NOMO-1 (cell line): ENCODE measurements around the gene PRKCA.
"Not testable (repeated sequence)": the region's sequence is repeated elsewhere in the genome, so short reads cannot be mapped to it uniquely, and the experiment has no call there.

Experiments
- DNase-seq, 2 experiments: peaks; one replicate each; lab custom pipeline; 2025; ENCODE audit not compliant: unreplicated experiment in 2 of 2; lab: John Stamatoyannopoulos, UW

The PRKCA gene

DNA sequence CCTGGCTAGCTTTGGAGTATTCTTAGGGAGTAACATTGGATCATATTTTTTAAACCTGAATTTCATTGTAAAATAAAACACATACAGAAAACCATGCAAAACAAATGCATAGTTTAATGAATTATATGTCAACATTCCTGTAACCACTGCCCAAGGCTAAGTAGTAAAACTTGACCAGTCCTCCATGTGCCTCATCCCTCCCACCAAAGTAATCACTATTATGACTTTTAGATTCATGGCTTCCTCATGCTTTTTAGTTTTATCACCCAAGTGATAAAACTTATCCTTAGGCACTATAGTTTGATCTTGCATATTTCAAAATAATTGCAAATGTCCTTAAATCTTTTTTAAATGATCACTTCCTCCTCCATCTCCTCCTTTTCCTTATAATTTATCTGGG is 20.4 kb downstream of the PRKCA start:
- no peak for DNase-seq

DNA sequence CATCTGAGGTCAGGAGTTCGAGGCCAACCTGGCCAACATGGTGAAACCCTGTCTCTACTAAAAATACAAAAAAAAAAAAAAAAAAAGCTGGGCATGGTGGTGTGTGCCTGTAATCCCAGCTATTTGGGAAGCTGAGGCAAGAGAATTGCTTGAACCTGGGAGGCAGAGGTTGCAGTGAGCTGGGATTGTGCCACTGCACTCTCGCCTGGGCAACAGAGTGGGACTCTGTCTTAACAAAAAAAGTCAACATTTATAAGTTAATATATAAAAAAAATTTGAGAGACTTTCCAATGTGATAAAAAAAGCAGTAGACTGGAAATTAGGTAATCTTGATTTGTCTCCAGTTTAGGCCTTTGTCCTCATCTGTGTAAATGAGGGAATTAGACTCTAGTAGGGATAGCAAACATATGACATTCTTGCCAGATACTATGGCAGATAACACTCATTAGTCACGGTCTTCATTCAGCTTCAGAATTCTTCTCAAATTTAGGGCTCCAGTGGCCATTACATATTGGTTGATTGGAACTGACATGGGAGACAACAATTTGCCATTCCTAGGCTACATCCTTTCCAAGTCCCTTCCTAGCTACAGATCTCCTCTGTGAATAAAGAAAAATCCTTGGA is 22.1 kb downstream of the PRKCA start:
- not testable (repeated sequence) for DNase-seq

DNA sequence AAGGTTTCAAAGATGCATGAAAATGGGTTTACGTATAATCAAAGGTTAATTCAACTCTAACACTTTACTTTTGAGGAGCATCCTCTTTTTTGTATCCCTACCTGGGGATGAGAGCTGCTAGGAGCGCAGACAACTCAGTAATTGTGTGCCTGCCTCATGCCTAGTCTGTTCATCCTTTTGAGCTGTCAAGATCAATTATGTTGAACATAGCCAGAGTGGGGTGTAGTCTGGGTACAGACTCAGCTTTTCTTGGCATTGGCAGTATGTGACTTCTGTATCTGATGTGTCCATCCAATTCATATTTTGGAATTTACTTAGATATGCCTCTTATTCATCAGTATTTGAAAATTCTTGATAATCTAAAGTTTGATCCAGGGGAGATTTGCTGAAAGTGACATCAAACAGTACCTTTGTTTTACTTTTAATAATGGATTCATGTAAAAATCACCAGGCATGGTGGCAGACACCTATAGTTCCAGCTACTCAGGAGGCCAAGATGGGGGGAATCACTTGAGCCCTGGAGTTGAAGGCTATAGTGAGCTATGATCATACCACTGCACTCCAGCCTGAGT is 24.1 kb downstream of the PRKCA start:
- DNase-seq, result no peak

DNA sequence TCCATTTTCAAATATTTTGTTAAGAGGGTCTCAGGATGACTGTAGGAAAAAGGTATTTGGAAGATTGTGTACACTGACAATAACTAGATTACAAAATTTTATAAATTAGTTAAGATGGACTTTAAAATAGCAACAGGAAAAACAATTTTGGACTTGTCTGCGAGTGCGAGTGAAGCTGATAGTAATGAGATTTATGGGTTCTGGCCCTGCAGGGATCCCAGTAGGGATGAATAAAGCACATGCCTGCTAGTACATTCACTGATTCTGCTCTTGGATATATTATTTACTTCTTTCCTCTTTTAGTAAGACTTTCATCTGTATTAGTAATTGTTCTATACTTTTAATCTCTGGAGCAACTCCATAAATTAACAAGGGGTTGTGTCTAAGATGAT is 28.2 kb downstream of the PRKCA start:
- no peak for DNase-seq

- DNase-seq, result peak; percentile 16 to 69
These were observed 28.8 kb downstream of the PRKCA start for GRCh38 chr17:66331038-66331816.

DNA sequence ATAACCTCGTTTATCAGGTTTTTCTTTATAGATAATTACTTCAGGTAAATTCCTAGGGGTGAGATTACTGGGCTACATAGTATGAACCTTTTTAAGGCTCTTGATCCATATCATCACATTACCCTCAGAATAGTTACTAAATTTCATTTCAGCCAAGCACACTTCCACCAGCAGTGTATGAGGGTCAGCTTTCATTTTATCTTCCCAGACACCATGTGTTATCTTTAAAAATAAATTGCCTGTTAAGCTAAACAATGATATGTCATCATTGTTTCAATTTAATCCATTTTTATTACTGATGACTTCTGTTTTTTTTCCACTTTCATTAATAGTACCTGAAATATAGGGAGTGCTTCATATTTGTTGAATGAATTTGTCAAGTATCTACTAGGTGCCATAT is 33.4 kb downstream of the PRKCA start:
- DNase-seq, result no peak

DNA sequence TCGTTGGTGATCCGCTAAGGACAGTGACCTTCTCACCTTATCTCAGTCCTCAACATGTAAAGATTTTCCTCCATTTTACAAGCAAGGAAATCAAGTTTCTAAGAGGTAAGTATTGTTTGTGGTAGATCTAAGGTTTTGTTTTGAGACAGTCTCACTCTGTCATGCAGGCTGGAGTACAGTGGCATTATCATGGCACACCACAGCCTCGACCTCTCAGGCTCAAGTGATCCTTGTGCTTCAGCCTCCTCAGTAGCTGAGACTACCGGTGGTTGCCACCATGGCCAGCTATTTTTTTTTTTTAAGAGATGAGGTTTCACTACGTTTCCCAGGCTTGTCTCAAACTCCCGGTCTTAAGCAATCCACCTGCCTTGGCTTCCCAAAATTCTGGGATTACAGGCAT is 34.9 kb downstream of the PRKCA start:
- DNase-seq, result no peak

DNA sequence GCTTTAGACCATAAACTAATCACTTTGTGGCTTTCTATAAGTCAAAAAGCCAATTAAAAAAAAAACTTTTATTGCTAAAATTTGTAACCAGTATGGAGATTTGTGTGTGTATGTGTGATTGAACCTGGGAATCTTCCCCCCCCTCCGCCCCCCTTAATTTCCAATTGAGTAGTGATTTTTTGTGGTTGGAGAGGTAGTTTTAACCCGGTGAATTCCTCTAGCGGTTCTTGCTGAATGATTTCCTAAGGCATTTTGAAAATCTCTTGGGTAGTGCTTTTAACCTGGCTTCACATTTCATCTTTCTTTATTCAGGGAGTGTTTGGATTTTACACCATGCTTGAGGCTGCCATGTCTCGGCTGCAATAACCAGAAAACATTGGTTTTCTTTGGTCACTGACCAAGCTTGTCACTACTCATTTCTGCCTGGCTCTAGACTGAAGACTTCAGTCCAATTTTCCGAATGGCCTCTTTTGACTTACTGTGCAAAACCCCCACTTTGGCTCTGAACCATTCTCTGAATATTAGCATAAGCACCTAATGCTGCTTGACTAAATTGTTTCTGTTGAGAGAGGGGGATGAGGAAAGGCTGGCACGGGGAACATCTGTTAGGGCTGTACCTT is 35.6 kb downstream of the PRKCA start:
- no peak for DNase-seq

GRCh38 chr17:66338937-66339336 is 36.5 kb downstream of the PRKCA start:
- no peak for DNase-seq

GRCh38 chr17:66339561-66339960 is 37.1 kb downstream of the PRKCA start:
- DNase-seq, result no peak

GRCh38 chr17:66340720-66341119 is 38.3 kb downstream of the PRKCA start:
- DNase-seq, result no peak

GRCh38 chr17:66341462-66341861 is 39.0 kb downstream of the PRKCA start:
- DNase-seq, result no peak

DNA sequence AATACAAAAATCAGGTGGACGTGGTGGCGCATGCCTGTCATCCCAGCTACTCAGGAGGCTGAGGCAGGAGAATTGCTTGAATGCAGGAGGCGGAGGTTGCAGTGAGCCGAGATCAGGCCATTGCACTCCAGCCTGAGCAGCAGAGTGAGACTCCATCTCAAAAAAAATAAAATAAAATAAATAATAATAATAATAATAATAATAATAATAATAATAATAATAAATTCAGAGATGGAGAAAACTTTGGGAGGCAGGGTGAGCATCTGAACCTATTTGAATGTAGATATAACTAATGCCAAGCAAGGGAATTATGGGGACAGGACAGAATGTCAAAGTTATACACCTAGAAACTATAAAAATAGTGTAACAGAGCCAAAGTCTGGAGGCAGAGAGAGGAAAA is 39.9 kb downstream of the PRKCA start:
- not testable (repeated sequence) for DNase-seq

GRCh38 chr17:66343531-66344078 is 41.2 kb downstream of the PRKCA start:
- peak in 1 of 2 experiments; percentile 6 for DNase-seq

DNA sequence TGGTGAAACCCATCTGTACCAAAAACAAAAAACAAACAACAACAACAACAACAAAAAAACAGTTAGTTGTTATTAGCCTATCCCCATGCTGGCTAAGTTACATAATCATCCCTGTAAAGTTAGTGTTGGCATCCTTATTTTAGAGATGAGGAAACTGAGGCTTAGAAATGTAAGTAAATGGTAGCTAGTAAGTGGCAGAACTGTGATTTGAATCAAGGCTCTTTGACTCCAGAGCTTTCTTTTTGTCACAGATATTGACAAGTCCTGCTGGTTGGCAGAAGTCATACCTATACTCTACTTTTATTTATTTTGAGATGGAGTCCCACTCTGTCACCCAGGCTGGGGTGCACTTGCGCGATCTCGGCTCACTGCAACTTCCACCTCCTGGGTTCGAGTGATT is 42.1 kb downstream of the PRKCA start:
- no peak for DNase-seq

DNA sequence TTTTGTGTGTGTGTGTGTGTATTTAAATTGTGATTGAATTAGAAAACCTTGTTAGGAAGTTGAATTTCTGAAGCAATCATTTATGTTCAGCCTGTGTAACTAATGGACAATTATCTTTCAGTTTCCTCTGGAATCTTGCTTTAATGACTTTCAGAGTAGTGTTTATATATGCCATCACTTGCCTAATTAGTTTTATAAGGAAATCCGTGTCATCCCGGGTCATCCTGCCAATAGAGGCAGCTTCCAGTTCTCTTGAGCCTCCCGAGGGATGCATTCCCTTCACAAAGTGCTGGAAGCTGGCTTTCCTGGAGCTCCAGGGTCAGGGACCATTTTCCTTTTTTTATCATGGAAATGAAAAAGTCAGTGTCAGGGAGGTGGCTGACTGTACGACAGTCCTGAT is 42.9 kb downstream of the PRKCA start:
- no peak for DNase-seq

GRCh38 chr17:66345949-66346638 is 43.7 kb downstream of the PRKCA start:
- DNase-seq, result not testable (repeated sequence)

DNA sequence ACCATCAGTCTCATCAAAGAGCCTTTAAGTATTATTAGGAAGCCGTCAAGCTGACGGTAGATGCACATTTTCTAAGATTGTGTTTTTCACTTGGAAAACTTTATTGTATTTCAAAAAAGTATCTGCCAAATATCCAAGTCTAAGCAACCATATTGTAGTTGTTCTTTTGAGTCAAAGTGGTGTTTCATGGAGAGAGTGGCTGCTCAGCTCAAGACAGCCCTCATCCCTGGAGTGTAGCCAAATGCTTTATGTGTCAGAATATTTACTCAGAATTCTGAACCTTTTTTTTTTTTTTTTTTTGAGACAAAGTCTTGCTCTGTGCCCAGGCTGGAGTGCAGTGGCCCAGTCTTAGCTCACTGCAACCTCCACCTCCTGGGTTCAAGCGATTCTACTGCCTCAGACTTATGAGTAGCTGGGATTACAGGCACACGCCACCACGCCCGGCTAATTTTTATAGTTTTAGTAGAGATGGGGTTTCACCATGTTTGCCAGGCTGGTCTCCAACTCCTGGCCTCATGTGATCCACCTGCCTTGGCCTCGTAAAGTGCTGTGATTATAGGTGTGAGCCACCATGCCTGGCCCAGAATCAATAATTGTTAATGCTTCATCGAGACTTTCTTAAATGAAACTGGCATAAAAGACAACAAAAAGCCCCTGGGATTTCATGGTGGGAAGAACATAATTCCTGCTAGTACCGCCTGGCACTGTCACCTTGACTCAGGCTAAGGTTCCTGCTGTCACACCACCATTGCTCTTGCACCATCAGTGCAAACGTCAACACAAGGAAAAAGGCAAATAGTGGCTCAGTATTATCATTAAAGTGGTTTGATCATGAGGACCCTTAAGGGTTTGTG is 45.5 kb downstream of the PRKCA start:
- no peak for DNase-seq

DNA sequence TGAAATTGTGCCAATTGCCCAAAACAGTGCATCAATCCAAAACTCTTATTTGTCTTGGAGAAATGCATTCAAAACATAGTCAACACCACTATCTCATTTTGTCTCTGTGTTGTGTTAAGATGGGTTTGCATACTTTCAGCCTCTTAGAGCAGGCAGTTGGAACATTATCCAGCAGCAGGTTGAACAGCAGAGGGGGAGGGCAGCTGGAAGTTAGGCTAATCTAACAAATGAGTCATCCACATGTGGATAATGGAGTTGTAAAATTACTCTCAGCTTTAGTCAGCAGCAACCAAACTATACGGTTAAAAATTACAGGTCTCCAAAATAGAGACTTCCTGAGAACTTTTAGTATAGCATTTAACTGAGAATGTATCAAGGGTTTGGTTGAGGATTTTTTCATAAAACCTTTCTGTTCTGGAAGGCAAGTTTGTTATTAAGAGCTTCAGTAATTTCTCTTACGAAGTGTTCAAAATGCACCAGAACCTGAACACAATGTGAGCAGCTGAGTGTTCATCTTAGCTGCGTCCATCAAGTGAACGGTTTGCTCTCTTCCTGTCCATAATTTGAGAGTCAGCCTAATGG is 46.3 kb downstream of the PRKCA start:
- peak in 1 of 2 experiments; percentile 21 for DNase-seq
